ENCODE data around the gene CTBP1. TPM values are rescaled to one million over a fixed set of nuclear protein-coding genes. Genes with fewer than 3 reads are reported as not detected.

CTBP1 gene
- total and polyA plus RNA-seq, 2 donors (not counting 1 experiment from before 2014, with no cell fraction given), result 212 to 343 TPM

DNA sequence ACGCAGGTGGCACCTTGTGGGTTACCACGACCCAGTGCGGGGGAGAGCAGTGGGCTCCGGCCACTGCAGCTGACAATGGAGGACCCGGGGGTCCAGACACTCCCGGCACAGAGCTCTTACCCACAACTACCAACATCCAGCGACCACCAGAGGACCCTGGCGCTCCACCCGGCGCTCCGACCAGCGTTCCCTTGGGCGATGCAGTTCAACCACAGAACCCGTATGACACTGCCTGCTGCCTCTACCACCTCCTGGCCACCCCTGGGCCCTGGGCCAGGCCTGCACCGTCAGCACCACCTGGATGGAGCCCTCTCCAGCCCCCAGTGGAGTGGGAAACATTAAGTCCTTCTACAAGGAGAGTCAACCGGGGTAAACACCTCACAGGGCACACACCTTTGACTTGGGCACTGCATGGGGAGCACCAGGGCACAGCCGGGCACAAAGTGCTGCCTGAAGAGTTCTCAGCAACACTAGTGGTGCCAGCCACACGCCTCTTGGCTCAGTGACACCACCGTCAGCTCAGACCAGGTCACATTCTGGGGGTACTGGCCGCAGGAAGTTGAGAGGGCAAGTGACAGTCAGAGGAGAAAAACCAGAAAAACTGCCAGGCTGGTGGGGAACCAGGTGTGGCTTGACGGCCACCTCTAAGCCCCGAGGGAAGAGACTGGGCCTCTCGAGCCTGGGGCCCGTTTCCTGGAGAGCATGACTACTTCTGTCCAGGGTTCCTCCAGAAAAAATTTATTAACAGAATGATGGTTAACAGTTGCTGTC lies 2.6 kb downstream of the CTBP1 start:
- H3K4me3 Mint-ChIP-seq, result peak overlapping the region; percentile 89
- H3K79me2 ChIP-seq (ENCODE audit: control insufficient read depth, insufficient read depth, low read length), result peaks cover 80% of the 10 kb centered on the region
- H3K4me2 ChIP-seq (replicated peaks; ENCODE audit: low read depth, low read length, poor library complexity, severe bottlenecking), result peak overlapping the region; percentile 97
- H3K27ac ChIP-seq (ENCODE audit: low read length in 2 of 2), result peak overlapping the region; percentile 8 to 85
- H3K4me1 ChIP-seq (ENCODE audit: control insufficient read depth in 2 of 2, insufficient read depth in 2 of 2, low read length in 2 of 2), result peaks cover 58 to 66% of the 10 kb centered on the region in 2 donors
- DNase-seq, result peak; percentile 23
- H2AFZ ChIP-seq (ENCODE audit: insufficient read depth, low read depth, low read length, poor library complexity, severe bottlenecking), result no peak overlapping the region
- no peaks in the 10 kb centered on the region for H3K27me3 Mint-ChIP-seq
- no peak for ATAC-seq (ENCODE audit: low read depth)
- peaks cover 69% of the 10 kb centered on the region for H3K4me1 Mint-ChIP-seq
- H3K9me3 Mint-ChIP-seq (ENCODE audit: insufficient read depth), result no peaks in the 10 kb centered on the region
- peak overlapping the region; percentile 95 for H3K9ac ChIP-seq (ENCODE audit: low read length)
- peaks cover 67% of the 10 kb centered on the region for H4K20me1 ChIP-seq (ENCODE audit: control insufficient read depth, insufficient read depth, low read length, poor library complexity, severe bottlenecking)
- TF ChIP-seq EZH2 (IDR thresholded peaks at IDR 0.05; ENCODE audit: borderline replicate concordance, insufficient read depth, low read depth, low read length, poor library complexity, severe bottlenecking), result no peak
- TF ChIP-seq, protein P1, sequence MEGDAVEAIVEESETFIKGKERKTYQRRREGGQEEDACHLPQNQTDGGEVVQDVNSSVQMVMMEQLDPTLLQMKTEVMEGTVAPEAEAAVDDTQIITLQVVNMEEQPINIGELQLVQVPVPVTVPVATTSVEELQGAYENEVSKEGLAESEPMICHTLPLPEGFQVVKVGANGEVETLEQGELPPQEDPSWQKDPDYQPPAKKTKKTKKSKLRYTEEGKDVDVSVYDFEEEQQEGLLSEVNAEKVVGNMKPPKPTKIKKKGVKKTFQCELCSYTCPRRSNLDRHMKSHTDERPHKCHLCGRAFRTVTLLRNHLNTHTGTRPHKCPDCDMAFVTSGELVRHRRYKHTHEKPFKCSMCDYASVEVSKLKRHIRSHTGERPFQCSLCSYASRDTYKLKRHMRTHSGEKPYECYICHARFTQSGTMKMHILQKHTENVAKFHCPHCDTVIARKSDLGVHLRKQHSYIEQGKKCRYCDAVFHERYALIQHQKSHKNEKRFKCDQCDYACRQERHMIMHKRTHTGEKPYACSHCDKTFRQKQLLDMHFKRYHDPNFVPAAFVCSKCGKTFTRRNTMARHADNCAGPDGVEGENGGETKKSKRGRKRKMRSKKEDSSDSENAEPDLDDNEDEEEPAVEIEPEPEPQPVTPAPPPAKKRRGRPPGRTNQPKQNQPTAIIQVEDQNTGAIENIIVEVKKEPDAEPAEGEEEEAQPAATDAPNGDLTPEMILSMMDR (IDR thresholded peaks at IDR 0.05), result no peak
- H3K4me3 ChIP-seq (ENCODE audit: control extremely low read depth in 1 of 5, extremely low read depth in 1 of 5, insufficient read depth in 1 of 5, low read depth in 2 of 5, low read length in 4 of 5), result peak overlapping the region; percentile 5 to 90 (median 87)
- intact Hi-C loops (cut with micrococcal nuclease), result no loop called here
- POLR2A ChIA-PET, result interaction anchor here (4.9 kb wide), 1 partner anchor 101 kb away, joined by 41 read pairs; the partner anchor contains the start of gene UVSSA
- no peaks in the 10 kb centered on the region for H3K27me3 ChIP-seq (replicated peaks in 1 of 4; ENCODE audit: control extremely low read depth in 1 of 4, control insufficient read depth in 3 of 4, insufficient read depth in 4 of 4, low read length in 3 of 4)
- H3K9me3 ChIP-seq (ENCODE audit: control extremely low read depth in 1 of 3, control insufficient read depth in 2 of 3, insufficient read depth in 1 of 3, low read length in 2 of 3), result no peaks in the 10 kb centered on the region
- H3K27ac Mint-ChIP-seq, result peak overlapping the region; percentile 89
- peaks cover 0 to 4% of the 10 kb centered on the region in 2 experiments for H3K36me3 ChIP-seq (replicated peaks in 1 of 2; ENCODE audit: control extremely low read depth in 1 of 2, control insufficient read depth in 1 of 2, extremely low read depth in 1 of 2, insufficient read depth in 2 of 2, low read length in 1 of 2)
- CTCF ChIA-PET, result interaction anchor here (1.4 to 4.3 kb wide), 2 partner anchors 22 to 100 kb away, joined by 4 to 23 read pairs; partner anchors contain the start of gene UVSSA
- 45% methylated on average over 24 of the region's 24 CpGs for WGBS (ENCODE audit: insufficient coverage)

DNA sequence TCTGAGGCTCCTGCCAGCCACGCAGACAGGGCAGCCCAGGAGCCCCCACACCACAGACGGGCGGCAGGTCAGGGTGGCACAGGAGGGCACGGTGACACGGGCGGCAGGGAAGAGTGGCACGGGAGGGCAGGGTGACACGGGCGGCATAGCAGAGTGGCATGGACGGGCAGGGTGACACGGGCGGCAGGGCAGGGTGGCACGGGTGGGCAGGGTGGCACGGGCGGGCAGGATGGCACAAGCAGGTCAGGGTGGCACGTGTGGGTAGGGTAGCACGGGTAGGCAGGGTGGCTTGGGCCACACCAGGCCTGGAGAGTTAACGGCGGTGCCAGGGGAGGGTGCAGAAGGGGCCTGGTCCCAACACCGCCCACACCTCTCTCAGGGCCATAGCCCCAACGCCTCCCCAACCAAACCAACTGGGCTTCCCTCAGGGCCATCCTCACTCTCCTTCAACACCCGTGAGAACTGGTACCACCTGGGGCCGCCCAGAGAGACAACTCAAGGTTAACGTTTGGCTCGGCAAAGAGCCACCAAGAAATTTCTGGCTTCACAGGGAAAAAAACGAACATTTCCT lies 3.4 kb downstream of the CTBP1 start:
- Mint-ChIP-seq H3K9me3 (ENCODE audit: insufficient read depth) (no peaks in the 10 kb centered on the region), H3K27ac (peak overlapping the region; percentile 73), H3K27me3 (no peaks in the 10 kb centered on the region), H3K4me3 (peak overlapping the region; percentile 89), H3K4me1 (peaks cover 66% of the 10 kb centered on the region)
- Histone ChIP-seq H4K20me1 (ENCODE audit: control insufficient read depth, insufficient read depth, low read length, poor library complexity, severe bottlenecking) (peaks cover 75% of the 10 kb centered on the region), H3K9ac (ENCODE audit: low read length) (peak overlapping the region; percentile 95), H3K79me2 (ENCODE audit: control insufficient read depth, insufficient read depth, low read length) (peaks cover 80% of the 10 kb centered on the region), H3K27ac (ENCODE audit: low read length in 2 of 2) (peak overlapping the region in 1 of 2 donors; percentile 85), H2AFZ (ENCODE audit: insufficient read depth, low read depth, low read length, poor library complexity, severe bottlenecking) (no peak overlapping the region), H3K27me3 (replicated peaks in 1 of 4; ENCODE audit: control extremely low read depth in 1 of 4, control insufficient read depth in 3 of 4, insufficient read depth in 4 of 4, low read length in 3 of 4) (no peaks in the 10 kb centered on the region), H3K9me3 (ENCODE audit: control extremely low read depth in 1 of 3, control insufficient read depth in 2 of 3, insufficient read depth in 1 of 3, low read length in 2 of 3) (no peaks in the 10 kb centered on the region), H3K4me3 (ENCODE audit: control extremely low read depth in 1 of 5, extremely low read depth in 1 of 5, insufficient read depth in 1 of 5, low read depth in 2 of 5, low read length in 4 of 5) (no peak overlapping the region), H3K4me2 (replicated peaks; ENCODE audit: low read depth, low read length, poor library complexity, severe bottlenecking) (peak overlapping the region; percentile 97), H3K4me1 (ENCODE audit: control insufficient read depth in 2 of 2, insufficient read depth in 2 of 2, low read length in 2 of 2) (peaks cover 51 to 59% of the 10 kb centered on the region in 2 donors), H3K36me3 (replicated peaks in 1 of 2; ENCODE audit: control extremely low read depth in 1 of 2, control insufficient read depth in 1 of 2, extremely low read depth in 1 of 2, insufficient read depth in 2 of 2, low read length in 1 of 2) (peaks cover 0 to 4% of the 10 kb centered on the region in 2 experiments)
- ChIA-PET CTCF (no interaction called here), POLR2A (no interaction called here)
- no peak for DNase-seq
- 89% methylated on average over 23 of the region's 26 CpGs for WGBS (ENCODE audit: insufficient coverage)
- ATAC-seq (ENCODE audit: low read depth), result no peak
- no peak for TF ChIP-seq EZH2 (IDR thresholded peaks at IDR 0.05; ENCODE audit: borderline replicate concordance, insufficient read depth, low read depth, low read length, poor library complexity, severe bottlenecking)
- TF ChIP-seq, protein P1 (IDR thresholded peaks at IDR 0.05), result no peak
- intact Hi-C loops (cut with micrococcal nuclease), result no loop called here
